Psoas muscle (tissue), 8 donors: ENCODE results near the gene OR1F1. TPM values are rescaled to one million over a fixed set of nuclear protein-coding genes. Genes with fewer than 3 reads are reported as not detected.
"Not testable (repeated sequence)": the region's sequence is repeated elsewhere in the genome, so short reads cannot be mapped to it uniquely, and the experiment has no call there.

Experiments
- ATAC-seq, 4 donors: fragments of 200-7000 bp; cut with Tn5 transposase; one replicate each; pipeline ENCODE4 v1.9.1; 2020; ENCODE audit warnings: moderate library complexity in 3 of 4, mild to moderate bottlenecking in 2 of 4
- DNase-seq, 2 donors: peaks; one replicate each; pipeline ENCODE4 v3.0.0-alpha.2; 2020
- H3K27ac ChIP-seq: fragments of 200-600 bp; one replicate; pipeline ENCODE4 v1.8.0; 2022
- H3K27me3 ChIP-seq, 3 donors: fragments of 200-600 bp in 1 of 3; one replicate each; pipeline versions ENCODE4 v1.6.1 to v1.8.0; 2013 to 2022; ENCODE audit warnings: low read length in 2 of 3, mild to moderate bottlenecking in 2 of 3, moderate library complexity in 1 of 3; ENCODE audit not compliant: insufficient read depth in 3 of 3
- H3K36me3 ChIP-seq, 2 donors: fragments of 200-600 bp in 1 of 2; one replicate each; pipeline versions ENCODE4 v1.6.1 to v1.8.0; 2013 to 2022; ENCODE audit warnings: low read depth in 1 of 2, mild to moderate bottlenecking in 1 of 2, moderate library complexity in 1 of 2; ENCODE audit not compliant: insufficient read depth in 1 of 2
- H3K4me1 ChIP-seq: fragments of 200-600 bp; one replicate; pipeline ENCODE4 v1.8.0; 2022
- H3K4me3 ChIP-seq: fragments of 200-600 bp; one replicate; pipeline ENCODE4 v1.8.0; 2022; ENCODE audit warnings: mild to moderate bottlenecking
- H3K9me3 ChIP-seq: fragments of 200-600 bp; one replicate; pipeline ENCODE4 v1.8.0; 2022
- WGBS, 3 donors: extraction: QIAGEN DNeasy Blood & Tissue Kit; methylation state at CpG; one replicate each; pipeline versions ENCODE4 v1.1.6 to v1.1.7; 2013; 5-methylcytosine and 5-hydroxymethylcytosine counted together
- intact Hi-C, 2 donors: fragments of 100-400 bp; cut with DNase I; formaldehyde crosslinking; loops; one replicate each; pipeline versions ENCODE4 v1.11.0 to v1.14.2; 2022
- polyA plus RNA-seq, 3 donors: library from polyadenylated mRNA; stranded (reverse); fragments of 200-250 nt; gene quantifications; one replicate each; pipeline ENCODE4 v1.2.3, GENCODE V29; 2013
- total RNA-seq, 4 donors: library from RNA; stranded (reverse); fragmentation: NEBNext Ultra II Directional in 2 of 4; extraction: Animal tissue kit (Norgen Biotek cat#: 25700) in 2 of 4; gene quantifications; one replicate each; pipeline versions ENCODE4 v1.2.1 to v1.2.4, GENCODE V29; 2021 to 2023
- TF ChIP-seq, protein P1 (sequence below): fragments of 200-600 bp; IDR thresholded peaks from one replicate; pipeline ENCODE4 v1.8.0; 2022; ENCODE audit warnings: antibody characterized with exemption
- donor health status: healthy with polysubstance abuse.
- donor health status: DM: no; HTN: no; CAD: no; lungs with moderate emphysema.
- donor health status: Bipolar disorder and iron deficiency.
- donor health status: healthy.
- donor health status: DM: yes; HTN: yes; CAD: no.
- donor health status: DM: no; HTN: no; CAD: no.
- donor health status: DM: no; HTN: no; CAD: no.
- donor health status: DM: yes; HTN: yes; CAD: no.

OR1F1 gene
- total and polyA plus RNA-seq, 7 donors = not detected

DNA sequence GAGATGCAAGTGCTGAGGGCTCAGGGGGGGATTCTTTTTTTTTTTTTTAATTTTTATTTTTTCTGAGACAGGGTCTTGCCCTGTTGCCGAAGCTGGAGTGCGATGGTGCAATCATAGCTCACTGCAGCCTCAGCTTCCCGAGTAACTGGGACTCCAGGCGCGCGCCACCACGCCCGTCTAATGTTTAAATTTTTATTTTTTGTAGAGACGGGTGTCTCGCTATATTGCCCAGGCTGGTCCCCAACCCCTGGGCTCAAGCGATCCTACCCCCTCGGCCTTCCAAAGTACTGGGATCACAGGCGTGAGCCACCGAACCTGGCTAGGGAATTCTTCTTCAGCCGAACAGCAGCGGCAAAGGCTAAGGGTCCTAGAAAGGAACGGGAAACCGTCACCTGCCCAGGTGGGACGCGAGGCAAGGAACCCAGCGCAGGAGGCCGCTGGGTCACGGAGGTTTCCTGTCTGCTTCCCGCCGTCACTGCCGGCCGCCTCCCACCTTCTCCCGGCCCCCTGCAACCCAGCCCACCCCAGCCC, 13.3 kb upstream of the OR1F1 start:
- Histone ChIP-seq H3K27ac (no peak overlapping the region), H3K9me3 (no peaks in the 10 kb centered on the region), H3K4me3 (no peak overlapping the region), H3K36me3 (no peaks in the 10 kb centered on the region), H3K27me3 (peaks cover 0 to 100% (median 43%) of the 10 kb centered on the region in 3 donors), H3K4me1 (peaks cover 16% of the 10 kb centered on the region)
- ATAC-seq (no peak), DNase-seq (no peak)
- TF ChIP-seq, protein P1, sequence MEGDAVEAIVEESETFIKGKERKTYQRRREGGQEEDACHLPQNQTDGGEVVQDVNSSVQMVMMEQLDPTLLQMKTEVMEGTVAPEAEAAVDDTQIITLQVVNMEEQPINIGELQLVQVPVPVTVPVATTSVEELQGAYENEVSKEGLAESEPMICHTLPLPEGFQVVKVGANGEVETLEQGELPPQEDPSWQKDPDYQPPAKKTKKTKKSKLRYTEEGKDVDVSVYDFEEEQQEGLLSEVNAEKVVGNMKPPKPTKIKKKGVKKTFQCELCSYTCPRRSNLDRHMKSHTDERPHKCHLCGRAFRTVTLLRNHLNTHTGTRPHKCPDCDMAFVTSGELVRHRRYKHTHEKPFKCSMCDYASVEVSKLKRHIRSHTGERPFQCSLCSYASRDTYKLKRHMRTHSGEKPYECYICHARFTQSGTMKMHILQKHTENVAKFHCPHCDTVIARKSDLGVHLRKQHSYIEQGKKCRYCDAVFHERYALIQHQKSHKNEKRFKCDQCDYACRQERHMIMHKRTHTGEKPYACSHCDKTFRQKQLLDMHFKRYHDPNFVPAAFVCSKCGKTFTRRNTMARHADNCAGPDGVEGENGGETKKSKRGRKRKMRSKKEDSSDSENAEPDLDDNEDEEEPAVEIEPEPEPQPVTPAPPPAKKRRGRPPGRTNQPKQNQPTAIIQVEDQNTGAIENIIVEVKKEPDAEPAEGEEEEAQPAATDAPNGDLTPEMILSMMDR = no peak
- 21 to 24% (median 23%) methylated on average over 24 to 28 of the region's 28 CpGs for WGBS, 3 donors
- intact Hi-C loops = no loop called here

GRCh38 chr16:3175157-3176093, 12.6 kb upstream of the OR1F1 start:
- TF ChIP-seq, protein P1 = no peak
- ATAC-seq (no peak), DNase-seq (no peak)
- intact Hi-C loops = no loop called here
- Histone ChIP-seq H3K4me3 (no peak overlapping the region), H3K4me1 (peaks cover 13% of the 10 kb centered on the region), H3K27me3 (peaks cover 0 to 100% (median 43%) of the 10 kb centered on the region in 3 donors), H3K36me3 (no peaks in the 10 kb centered on the region), H3K27ac (no peak overlapping the region), H3K9me3 (no peaks in the 10 kb centered on the region)
- WGBS, 3 donors = 8 to 13% (median 13%) methylated on average over 39 of the region's 39 CpGs

DNA sequence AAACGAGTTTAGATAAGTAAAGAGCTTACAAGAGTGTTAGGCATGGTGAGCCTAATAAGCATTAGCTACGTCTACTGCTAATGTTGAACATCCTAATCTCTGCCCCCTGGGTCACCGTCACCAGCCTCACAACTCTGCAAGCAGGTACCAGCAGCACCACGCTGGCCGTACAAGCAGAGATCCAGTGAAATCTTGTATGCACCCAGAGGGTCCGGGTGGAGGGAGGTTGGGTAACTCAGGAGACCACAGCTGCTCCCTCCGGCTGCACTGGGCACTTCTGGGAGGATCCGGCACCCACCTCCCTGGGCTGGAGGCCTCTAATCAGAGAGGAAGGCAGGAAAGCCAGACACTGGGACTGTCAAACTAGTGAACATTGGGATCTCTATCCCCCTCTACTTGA, 8.4 kb upstream of the OR1F1 start:
- Histone ChIP-seq H3K27ac (no peak overlapping the region), H3K27me3 (peaks cover 0 to 100% (median 44%) of the 10 kb centered on the region in 3 donors), H3K4me1 (no peaks in the 10 kb centered on the region), H3K36me3 (no peaks in the 10 kb centered on the region), H3K9me3 (no peaks in the 10 kb centered on the region), H3K4me3 (no peak overlapping the region)
- ATAC-seq = no peak
- no peak for DNase-seq
- WGBS, 3 donors = 70 to 77% (median 75%) methylated on average over 8 of the region's 8 CpGs
- TF ChIP-seq, protein P1 = no peak
- intact Hi-C loops = no loop called here

DNA sequence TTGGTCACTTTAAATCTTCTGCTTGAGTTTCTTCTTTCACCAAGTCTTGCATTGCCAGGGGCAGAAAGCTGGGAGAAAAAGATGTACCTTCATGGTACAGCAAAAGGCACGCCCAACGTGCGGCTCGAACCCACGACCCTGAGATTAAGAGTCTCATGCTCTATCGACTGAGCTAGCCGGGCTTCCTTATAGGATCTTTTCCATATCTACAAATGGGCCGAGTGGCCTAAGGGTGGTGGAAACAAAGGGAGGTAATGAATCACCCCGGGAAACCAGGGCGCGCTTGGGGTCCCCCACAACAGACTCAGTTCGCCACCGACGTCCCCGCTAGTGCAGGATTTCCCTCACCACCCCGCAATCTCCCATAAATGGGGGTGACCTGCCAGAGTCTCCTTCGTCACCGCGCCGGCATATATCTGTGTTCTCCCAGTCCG, 7.5 kb upstream of the OR1F1 start:
- H3K36me3 ChIP-seq = no peaks in the 10 kb centered on the region
- peaks cover 0 to 100% (median 42%) of the 10 kb centered on the region in 3 donors for H3K27me3 ChIP-seq
- no peak overlapping the region for H3K4me3 ChIP-seq
- H3K4me1 ChIP-seq = no peaks in the 10 kb centered on the region
- H3K9me3 ChIP-seq = no peaks in the 10 kb centered on the region
- DNase-seq = no peak
- ATAC-seq = no peak
- no peak overlapping the region for H3K27ac ChIP-seq
- TF ChIP-seq, protein P1 = no peak
- intact Hi-C loops = no loop called here
- 33 to 55% (median 34%) methylated on average over 21 of the region's 21 CpGs for WGBS, 3 donors

GRCh38 chr16:3182293-3182607, 5.8 kb upstream of the OR1F1 start:
- H3K4me3 ChIP-seq, H3K9me3 ChIP-seq, intact Hi-C loops, ATAC-seq, DNase-seq, H3K27ac ChIP-seq, H3K4me1 ChIP-seq, H3K36me3 ChIP-seq: not testable (repeated sequence)
- 35 to 60% (median 52%) methylated on average over 8 of the region's 8 CpGs for WGBS, 3 donors
- H3K27me3 ChIP-seq = peaks cover 0 to 100% (median 50%) of the 10 kb centered on the region in 3 donors
